NCI-H748 treated with DMSO at 0.1 percent for 48 hours (cell line): ENCODE results near the gene NHLRC4.
A peak's percentile ranks its signal among the peaks of the same experiment; 100 is the strongest.

Source experiments
- DNase-seq: peaks from one replicate; lab custom pipeline; 2025; lab: John Stamatoyannopoulos, UW

The NHLRC4 gene

DNA sequence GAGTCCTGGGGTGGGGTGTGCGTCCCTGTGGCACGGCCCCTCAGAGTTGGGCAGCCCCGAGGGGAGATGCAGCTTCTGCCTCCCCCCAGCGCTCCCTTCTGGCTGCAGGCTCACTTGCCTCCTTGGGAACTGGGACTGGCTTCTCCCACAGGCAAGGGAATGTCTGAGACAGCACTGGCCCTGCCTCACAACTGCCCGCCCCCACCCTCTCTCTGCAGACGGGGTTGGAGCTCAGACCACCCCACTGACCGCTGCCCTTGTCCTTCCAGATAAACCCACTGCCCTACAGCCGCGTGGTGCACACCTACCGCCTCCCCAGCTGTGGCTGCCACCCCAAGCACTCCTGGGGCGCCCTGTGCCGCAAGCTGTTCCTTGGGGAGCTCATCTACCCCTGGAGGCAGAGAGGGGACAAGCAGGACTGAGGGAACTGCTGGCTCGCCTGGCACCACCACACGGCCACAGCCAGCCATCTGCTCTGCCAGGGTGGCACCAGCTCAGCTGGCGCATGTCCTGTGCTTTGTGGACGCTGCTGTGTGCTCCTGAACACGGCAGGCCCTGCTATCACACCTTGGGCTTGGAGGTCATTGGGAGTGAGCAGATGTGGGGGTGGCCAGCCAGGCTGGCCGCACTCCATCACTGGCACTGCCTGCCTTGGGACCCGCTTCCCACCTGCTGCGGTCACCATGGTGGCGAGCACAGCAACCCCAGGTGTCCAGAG is 16.0 kb downstream of the NHLRC4 start:
- no peak for DNase-seq

DNA sequence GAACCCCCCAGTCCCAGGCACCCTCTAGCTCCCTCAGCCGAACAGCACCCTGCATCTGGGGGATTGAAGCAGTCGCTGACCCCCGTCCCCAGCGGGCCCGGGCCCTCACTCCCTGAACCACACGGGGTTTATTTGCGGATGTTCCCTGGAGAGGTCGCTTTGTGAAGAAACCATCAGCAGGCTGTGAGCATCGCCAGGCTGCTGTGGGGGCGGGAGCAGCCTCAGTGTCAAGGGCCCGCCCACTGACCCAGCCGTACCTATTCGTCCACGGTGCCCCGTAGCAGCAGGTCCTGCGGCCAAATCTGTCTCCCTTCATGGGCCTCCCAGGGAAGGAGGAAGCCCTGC is 16.6 kb downstream of the NHLRC4 start:
- no peak for DNase-seq

DNA sequence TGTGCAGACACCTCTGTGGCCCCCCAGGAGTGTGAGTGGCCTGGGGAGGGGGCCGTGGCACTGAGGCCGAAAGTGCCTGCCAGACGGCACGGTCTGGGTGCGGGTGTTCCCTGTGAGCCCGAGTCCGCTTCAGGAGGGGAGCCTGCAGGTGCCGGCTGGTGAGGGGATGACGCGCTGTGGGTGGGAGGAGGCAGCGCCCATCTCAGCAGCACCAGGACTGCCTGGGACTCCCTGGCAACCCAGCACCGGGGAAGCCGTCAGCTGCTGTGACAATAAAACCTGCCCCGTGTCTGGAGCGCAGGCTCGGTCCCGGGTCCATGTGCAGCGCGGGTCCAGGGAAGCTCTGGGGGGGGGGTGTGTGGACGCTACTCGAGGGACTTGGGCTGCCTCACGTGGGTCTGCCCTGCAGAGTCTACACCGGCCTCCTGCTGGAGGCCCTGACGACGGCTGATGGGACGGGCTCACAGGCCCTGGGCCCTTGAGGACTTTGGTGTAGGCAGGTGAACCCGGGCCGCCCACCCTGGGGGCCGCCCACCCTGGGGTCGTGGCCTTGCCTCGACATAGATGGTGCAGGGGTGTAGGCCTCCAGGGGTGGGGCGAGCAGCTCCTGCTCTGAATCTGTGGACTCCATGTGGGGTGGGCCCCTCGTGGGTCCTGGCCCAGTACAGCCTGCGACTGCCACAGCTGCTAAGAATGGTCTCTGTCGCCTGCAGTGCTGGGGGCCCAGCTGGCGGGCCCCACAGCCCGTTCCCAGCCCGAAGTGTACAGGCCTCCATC is 17.2 kb downstream of the NHLRC4 start:
- no peak for DNase-seq

DNA sequence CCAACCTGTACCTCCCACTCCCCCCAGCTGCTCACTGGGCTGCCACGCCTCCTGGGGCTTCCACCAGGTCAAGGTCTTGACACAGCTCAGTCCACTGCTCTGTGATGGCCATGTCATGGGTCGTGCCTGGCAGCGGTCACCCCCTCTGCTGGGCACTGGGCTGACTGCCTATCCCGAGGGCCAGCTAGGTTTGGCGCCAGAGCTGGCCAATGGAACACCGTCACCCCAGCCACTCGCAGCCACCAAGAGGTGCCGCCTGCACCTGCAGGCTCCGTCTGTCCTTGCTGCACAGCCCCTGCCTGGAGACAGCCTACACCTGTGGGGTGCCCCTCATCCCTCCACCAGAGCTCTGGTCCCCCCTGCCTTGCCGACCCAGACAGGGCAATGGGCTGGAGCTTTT is 18.5 kb downstream of the NHLRC4 start:
- no peak for DNase-seq

DNA sequence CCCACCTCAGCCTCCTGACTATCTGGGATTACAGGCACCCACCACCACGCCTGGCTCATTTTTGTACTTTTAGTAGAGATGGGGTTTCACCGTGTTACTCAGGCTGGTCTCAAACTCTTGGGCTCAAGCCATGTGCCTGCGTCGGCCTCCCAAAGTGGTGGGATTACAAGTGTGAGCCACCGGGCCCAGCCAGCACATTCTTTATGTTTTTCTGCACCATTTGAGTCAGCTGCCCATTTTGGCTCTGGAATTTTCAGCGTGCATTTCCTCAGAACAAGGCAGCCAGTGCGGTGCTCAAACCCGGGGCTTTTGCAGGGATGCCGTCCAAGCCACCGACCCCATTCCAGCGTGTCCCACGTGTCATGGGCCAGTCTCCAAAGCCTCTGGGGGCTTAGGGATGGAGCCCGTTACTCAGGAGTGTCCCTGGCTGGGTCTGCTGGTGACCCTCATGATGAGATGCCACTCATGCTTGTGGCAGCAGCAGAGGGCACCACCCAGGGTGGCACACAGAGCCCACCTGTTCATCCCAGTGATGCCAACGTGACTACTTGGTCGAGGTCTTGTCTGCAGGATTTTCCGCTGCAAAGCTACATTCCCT is 19.3 kb downstream of the NHLRC4 start:
- no peak for DNase-seq

- no peak for DNase-seq
Observed at GRCh38 chr16:586645-587590, 20.1 kb downstream of the NHLRC4 start.

GRCh38 chr16:588639-588888 is 21.8 kb downstream of the NHLRC4 start:
- DNase-seq: no peak

DNA sequence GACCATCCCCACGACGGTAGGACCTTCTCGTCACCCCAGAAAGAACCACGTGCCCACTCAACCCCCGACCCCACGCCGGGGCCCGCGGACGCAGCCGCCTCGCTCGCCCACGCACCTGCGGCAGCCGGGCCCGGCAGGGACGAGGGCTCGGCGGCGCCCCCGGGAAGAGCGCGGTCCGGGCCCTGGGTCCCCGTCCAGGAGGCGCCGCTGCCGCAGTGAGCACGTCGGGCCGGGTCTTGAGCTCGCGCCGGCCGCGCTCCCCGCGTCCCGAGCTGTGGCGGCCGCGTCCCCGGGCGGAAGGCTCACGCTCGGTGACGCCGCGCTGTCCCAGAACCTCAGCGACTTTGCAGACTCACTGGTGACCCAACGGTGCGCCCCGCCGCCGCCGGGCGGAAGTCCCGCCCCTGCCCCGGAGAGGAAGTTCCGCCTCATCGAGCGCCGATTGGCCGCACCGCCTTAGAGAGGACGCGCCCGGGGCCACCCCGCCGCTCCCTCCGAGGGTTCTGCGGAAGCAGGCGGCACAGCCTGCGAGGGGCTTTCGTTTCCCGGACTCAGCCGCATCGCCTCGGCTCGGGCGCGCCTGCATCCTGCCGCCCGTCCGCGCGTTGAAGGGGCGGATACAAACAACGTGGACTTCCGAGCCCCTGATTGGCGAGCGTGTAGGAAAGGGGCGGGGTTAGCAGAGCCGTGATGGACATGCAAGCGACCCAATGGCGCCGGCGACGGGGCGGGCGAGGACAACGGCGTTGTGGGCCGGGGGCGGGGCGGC is 22.3 kb downstream of the NHLRC4 start:
- DNase-seq: peak; percentile 68

GRCh38 chr16:589658-590187 is 22.9 kb downstream of the NHLRC4 start, which contains the start of gene RAB40C:
RAB40C (plus strand) TSS chr16:590066; CDS start chr16:590292, 226 bp downstream.
- DNase-seq: peak; percentile 80

GRCh38 chr16:590188-590814 is 23.5 kb downstream of the NHLRC4 start:
- no peak for DNase-seq

- DNase-seq: no peak
Observed at GRCh38 chr16:590815-591200, 24.0 kb downstream of the NHLRC4 start.

DNA sequence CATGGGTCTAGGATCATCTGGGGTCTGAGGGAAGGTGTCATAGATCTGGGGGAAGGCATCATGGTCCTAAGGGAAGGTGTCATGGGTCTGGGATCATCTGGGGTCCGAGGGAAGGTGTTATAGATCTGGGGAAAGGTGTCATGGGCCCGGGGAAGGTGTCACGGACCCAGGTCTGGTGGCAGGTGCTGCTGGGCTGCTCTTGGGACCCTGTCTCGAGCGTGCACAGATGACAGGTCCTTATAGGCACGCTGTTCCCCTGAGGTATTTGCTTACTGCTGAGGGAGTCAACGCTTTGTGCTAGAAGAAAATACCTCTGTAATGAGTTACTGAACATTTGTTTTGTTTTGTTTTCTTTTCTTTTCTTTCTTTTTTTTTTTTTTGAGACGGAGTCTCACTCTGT is 24.4 kb downstream of the NHLRC4 start:
- no peak for DNase-seq

DNA sequence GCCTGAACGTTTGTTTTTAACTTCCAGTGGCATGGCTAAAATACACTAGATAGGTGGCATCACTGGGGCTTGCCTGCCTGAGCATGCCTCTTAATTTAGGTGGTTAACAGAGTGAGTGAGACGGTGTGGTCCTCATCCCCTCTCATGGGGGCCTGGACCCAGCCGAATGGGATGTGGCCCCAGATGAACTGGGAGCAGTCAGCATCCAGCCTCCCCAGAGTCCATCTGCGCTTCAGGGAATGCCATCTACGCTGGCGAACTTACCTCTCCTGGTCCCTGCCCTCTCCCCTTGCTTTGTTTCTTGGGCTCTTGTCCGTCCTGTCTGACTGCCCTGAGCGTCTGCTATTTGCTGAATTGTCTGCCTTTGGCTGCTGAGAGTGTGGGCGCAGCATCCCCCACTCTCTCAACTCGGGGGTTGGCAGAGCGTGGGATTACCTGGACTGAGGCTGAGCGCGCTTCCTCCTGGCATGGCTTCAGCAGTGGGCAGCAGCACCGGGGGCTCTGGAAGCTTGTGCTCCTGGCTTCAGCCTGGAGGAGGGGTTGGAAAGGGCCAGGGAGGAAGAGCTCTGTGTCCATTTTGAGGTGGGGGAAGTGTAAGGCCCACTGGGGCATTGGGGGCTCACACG is 25.2 kb downstream of the NHLRC4 start:
- no peak for DNase-seq

- DNase-seq: no peak
Observed at GRCh38 chr16:592518-593306, 25.9 kb downstream of the NHLRC4 start.

- DNase-seq: no peak
Observed at GRCh38 chr16:593406-593805, 26.6 kb downstream of the NHLRC4 start.

- no peak for DNase-seq
Observed at GRCh38 chr16:593807-594206, 27.0 kb downstream of the NHLRC4 start.

- no peak for DNase-seq
Observed at GRCh38 chr16:595094-595528, 28.3 kb downstream of the NHLRC4 start.

DNA sequence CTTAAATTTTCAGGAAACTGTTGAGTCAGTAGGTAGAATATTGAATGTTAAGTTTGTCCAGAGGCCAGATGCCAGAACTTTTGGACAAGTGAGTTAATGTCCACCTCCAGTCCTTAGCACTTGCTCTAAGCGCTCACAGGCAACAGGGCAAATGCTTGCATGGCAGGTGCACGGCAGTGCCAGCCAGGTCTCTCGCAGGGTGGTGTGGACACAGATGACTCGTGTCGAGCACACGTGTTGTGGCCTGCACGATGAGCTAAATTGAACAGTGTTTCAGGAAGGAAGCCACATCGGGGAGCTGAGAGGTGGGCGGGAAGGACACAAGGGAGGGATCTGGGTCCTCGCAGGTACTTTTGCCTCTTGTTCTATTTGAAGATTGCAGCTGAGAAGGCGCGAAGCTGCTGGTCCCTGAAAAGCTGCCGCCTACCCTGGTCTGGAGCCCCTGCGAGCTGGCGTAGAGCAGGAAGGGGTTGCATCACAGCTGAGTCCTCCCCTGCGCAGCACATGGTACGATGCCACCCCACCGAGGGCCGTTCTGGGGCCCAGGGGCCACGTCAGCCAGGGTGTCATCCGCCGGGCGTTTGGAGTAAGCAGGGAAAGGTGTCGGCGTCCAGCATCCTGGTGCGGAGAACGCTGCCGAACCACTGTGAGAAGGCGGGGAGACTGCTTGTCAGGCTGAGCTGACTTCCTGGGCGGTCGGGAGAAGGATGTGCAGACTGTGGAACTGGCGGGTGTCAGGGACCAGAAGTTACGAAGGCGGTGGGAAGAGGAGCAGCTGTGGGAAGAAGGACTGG is 29.3 kb downstream of the NHLRC4 start:
- DNase-seq: no peak

DNA sequence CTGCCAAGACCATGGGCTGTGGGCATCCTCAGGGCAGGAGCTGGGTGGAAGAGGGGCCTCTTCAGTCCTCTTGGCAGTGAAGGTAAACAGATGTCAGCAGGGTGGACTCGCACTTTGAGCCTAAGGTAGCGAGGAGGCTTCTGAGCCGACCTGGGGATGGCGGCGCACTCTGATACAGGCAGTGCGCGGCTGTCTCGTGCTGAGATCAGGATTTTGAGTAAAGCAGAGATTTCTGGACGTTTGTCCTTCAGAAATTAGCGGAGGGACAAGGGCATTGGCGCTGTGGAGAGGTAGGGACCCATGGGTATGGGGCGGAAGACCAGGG is 29.9 kb downstream of the NHLRC4 start:
- no peak for DNase-seq
